NB4 (cell line): ENCODE results near the gene CFI.
A peak's percentile ranks its signal among the peaks of the same experiment; 100 is the strongest.

ENCODE experiments used
- DNase-seq: peaks from one replicate; pipeline ENCODE4 v3.0.0; 2010; ENCODE audit warnings: low read depth
- H3K4me3 ChIP-seq: one replicate; pipeline ENCODE4 v1.5.1; 2011; ENCODE audit warnings: mild to moderate bottlenecking, low read depth, low read length, moderate library complexity
- MYC ChIP-seq: IDR thresholded peaks from 2 replicates; pipeline ENCODE4 v1.6.1; 2011; ENCODE audit warnings: low read depth, low read length
- POLR2A ChIP-seq: IDR thresholded peaks from 2 replicates; pipeline ENCODE4 v1.6.1; 2011; ENCODE audit warnings: mild to moderate bottlenecking; ENCODE audit not compliant: insufficient read length; ENCODE audit errors: extremely low read depth
- TF ChIP-seq, protein P1 (sequence below): IDR thresholded peaks from one replicate; pipeline ENCODE4 v1.5.1; 2012; ENCODE audit warnings: low read depth, low read length
- TF ChIP-seq, protein P2 (sequence below): IDR thresholded peaks from 2 replicates; pipeline ENCODE4 v1.6.1; 2011; ENCODE audit warnings: low read depth, low read length

Gene CFI

DNA sequence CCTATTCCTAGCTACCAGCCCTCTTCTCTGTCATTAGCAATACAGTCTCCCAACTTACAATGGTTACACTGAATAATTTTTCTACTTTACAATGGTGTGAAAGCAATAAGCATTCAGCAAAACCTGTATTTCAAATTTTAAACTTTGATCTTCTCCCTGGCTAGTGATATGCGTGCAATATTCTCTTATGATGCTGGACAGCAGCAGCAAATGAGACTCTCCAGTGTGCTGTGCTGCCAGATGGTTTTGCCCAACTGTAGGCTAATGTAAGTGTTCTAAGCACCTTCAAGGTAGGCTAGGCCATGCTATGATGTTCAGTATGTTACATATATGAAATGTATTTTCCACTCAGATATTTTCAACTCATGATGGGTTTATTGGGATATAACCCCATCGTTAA, 7.9 kb upstream of the CFI start:
- no peak overlapping the region for H3K4me3 ChIP-seq
- no peak for DNase-seq
- TF ChIP-seq, protein P1, sequence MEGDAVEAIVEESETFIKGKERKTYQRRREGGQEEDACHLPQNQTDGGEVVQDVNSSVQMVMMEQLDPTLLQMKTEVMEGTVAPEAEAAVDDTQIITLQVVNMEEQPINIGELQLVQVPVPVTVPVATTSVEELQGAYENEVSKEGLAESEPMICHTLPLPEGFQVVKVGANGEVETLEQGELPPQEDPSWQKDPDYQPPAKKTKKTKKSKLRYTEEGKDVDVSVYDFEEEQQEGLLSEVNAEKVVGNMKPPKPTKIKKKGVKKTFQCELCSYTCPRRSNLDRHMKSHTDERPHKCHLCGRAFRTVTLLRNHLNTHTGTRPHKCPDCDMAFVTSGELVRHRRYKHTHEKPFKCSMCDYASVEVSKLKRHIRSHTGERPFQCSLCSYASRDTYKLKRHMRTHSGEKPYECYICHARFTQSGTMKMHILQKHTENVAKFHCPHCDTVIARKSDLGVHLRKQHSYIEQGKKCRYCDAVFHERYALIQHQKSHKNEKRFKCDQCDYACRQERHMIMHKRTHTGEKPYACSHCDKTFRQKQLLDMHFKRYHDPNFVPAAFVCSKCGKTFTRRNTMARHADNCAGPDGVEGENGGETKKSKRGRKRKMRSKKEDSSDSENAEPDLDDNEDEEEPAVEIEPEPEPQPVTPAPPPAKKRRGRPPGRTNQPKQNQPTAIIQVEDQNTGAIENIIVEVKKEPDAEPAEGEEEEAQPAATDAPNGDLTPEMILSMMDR = no peak
- TF ChIP-seq, protein P2, sequence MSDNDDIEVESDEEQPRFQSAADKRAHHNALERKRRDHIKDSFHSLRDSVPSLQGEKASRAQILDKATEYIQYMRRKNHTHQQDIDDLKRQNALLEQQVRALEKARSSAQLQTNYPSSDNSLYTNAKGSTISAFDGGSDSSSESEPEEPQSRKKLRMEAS = no peak
- TF ChIP-seq POLR2A = no peak

DNA sequence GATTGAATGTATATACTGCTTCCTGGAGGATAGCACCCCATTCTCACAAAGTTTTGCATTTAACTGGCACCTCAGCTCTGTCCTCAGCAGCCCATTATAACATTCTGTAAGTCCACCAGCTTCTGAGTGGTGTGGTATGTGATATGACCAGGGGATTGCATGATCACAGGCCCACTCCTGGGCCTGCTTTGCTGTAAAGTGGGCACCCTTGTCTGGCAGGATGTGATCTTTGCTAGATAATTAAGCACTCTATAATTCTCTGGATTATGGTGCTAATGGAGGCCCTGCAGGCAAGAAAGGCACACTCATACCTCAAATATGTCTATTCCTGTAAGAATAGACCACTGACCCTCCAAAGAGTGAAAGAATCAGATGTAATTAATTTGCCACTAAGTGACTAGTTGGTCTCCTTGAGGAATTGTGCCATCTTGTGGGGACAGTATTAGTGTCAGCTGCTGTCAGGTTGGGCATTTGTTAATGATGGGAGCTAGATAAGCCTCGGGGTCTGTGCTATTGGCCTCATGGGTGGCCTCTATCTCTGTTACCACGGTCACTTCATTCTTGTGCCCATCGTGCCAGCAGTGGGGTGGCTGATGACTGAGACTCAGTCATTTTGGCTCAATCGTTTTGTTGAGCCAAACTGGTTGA, 2.2 kb upstream of the CFI start:
- peak; percentile 61 for DNase-seq
- H3K4me3 ChIP-seq = no peak overlapping the region
- TF ChIP-seq, protein P1 = peak; percentile 31
- no peak for TF ChIP-seq POLR2A
- no peak for TF ChIP-seq MYC
- TF ChIP-seq, protein P2 = no peak

DNA sequence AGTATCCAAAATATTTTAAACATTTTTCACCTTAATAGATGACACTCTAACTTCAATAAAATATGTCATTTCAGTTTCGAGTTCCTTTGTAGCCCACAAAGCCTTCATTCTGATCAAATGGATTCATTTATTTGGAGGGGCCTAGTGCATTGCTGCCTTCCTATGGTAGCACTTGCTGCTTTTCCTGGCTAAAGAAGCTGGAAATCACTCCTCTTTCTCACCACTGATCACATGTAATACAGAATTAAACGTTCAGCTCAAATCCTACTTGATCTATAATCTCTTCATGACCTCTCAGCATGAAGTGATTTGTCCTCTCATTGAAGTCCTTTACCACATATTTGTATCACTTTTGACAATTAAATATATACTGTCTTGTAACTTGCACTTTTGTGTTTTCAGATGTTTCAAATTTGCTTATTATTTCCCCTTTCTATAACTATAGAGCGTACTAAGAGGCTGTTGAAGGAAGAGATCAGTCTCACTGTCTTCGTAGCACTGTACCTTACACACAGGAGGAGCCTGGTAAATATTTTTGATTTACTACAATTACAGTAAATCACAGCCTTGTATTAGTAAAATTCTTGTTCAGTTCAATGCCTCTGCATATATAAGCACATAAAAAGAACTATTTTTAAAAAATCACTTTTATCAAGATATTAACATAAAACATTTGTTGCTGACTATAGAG, 555 bp downstream of the CFI start:
- no peak overlapping the region for H3K4me3 ChIP-seq
- no peak for DNase-seq
- TF ChIP-seq MYC = no peak
- TF ChIP-seq, protein P2 = no peak
- TF ChIP-seq POLR2A = no peak
- TF ChIP-seq, protein P1 = no peak

DNA sequence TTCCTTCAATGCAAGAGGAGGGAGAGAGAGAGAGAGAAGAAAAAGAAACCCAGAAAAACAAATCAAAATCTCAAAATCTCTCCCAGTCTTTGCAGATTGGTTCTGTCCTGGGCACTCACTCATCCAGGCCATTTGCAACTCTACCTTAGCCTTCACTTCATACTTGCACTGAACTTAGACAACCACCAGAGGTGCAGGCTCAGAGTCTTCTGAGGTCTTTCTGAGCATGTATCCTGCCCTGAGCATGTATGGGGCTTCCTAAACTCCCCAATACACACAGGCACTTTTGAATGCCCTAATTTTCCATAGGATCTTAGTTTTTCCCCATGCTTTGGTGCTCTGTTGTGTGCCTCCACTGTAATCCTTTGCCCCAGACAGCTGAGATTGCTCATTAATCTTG, 2.9 kb downstream of the CFI start:
- H3K4me3 ChIP-seq = no peak overlapping the region
- TF ChIP-seq, protein P2 = no peak
- TF ChIP-seq MYC (no peak), POLR2A (no peak)
- TF ChIP-seq, protein P1 = no peak
- DNase-seq = no peak

DNA sequence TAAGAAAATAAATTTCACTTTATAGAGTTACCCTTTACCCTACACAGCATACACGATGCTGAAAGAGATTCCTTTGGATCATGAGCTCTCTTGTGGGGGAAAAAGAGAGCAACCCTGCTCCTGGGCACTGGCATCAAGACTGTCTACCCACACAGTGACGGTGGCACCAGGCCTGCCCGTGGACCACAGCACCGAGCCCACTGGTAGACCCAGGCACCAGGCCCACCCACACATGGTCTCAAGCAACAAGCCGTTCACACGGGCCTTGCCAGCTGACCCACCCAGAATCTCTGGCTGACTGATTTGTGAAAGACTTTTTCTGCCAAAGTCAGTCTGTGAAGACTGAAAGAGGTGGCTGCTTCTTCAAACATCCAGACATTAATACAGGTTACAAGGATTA, 6.7 kb downstream of the CFI start:
- TF ChIP-seq, protein P1 = no peak
- no peak for TF ChIP-seq POLR2A
- TF ChIP-seq, protein P2 = no peak
- no peak for TF ChIP-seq MYC
- no peak overlapping the region for H3K4me3 ChIP-seq
- no peak for DNase-seq
